HG03521 (cell line): Measurements from ENCODE around the gene EPOP.
"Not testable (repeated sequence)": the region's sequence is repeated elsewhere in the genome, so short reads cannot be mapped to it uniquely, and the experiment has no call there.

Experiments used
- ATAC-seq: cut with Tn5 transposase; IDR thresholded peaks from one replicate; pipeline ENCODE4 v1.9.1; 2021; ENCODE audit warnings: mild to moderate bottlenecking, moderate library complexity; ENCODE audit not compliant: unreplicated experiment

The EPOP gene

DNA sequence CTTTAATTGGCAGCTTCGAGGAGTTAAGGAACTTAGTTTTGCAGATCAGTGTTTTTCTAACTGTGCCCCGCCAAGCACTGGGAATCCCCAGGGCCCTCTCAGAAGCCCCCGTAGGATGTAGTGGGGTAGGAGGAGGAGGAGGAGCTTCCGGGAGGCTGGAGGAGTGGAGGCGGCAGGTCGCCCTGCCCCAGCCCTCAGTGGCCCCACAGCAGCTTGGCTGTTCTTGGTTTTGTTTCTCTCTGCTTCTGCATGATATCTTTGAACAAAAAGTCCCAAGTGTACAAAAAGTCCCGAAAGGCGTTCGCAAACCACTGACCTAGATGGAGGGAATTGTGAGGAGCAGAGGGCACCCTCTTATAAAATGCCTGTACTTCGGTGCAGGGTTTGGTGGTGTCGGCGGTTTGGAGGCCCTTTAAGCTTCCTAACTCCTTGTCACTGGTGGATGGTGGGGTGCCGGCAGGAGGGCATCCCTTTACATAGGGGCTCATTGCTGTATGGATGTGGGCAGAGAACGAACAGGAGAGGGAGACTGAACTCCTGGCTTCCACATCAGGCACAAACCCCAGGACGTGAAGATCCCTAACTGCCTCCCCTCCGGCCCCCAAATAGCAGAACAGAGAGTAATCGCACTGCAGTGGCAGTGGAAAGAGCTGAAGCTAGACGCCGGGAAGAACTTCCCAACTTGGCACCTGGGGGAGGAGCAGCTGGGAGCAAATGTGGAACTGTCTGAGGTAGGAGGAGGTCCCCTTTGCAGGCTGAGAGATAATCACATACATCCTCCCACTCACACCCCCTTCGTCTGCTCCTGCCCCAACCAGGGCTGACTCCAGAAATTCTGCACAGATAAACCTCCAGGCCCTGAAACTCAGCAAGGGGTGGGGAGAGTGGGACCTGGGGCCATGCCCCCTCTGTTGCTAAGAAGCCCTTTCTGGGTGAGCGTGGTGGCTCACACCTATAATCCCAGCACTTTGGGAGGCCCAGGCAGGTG lies 20.1 kb downstream of the EPOP start:
- no peak for ATAC-seq

DNA sequence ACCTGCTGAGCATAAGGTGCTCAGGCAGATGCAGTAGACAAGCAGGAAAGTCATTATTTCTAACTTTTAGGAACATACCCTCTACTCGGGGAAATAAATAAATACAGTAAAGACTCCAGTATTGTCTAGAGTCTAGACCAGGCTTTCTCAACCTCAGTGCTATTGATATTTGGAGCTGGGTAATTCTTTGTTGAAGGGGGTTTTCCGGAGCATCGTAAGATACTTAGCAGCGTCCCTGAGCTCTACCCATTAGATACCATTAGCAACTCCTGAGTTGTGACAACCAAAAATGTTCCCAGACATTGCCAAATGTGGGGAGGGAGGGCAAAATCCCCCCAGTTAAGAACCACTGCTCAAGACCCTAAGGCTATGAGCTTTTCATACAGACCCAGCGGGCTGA lies 21.1 kb downstream of the EPOP start:
- ATAC-seq, result no peak

DNA sequence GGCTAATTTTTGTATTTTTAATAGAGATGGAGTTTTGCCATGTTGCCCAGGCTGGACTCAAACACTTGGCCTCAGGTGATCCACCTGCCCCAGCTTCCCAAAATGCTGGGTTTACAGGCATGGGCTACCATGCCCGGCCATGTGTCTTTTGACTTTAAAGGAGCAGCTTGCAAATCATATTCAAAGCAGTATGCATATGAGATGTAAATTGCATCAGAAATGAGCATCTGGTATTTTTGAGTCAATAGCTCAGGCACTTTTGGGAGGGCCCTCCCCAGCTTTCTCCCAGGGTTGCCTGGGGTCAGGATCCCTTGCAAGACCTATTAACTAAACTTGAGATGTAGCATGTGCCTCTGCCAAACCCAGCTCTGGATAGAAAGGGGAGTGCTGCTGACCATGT lies 21.5 kb downstream of the EPOP start:
- no peak for ATAC-seq

DNA sequence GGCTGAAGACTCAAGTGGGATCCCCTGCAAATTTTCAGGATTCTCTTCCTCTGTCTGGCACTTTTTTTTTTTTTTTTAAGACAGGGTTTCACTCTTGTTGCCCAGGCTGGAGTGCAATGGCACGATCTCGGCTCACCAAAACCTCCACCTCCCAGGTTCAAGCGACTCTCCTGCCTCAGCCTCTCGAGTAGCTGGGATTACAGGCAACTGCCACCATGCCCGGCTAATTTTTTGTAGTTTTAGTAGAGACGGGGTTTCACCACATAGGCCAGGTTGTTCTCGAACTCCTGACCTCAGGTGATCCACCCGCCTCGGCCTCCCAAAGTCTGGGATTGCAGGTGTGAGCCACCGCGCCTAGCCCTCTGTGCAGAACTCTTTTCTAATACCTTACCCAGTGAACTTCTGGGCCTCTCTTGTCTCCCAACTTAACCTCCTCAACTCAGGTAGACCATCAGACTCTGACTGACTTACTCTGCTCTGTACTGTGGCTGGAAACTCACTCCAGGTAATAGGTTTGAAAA lies 24.0 kb downstream of the EPOP start:
- not testable (repeated sequence) for ATAC-seq

GRCh38 chr17:38637951-38638350 lies 36.8 kb downstream of the EPOP start:
- no peak for ATAC-seq

- ATAC-seq, result no peak
Measured at GRCh38 chr17:38636054-38636453, 38.7 kb downstream of the EPOP start.

DNA sequence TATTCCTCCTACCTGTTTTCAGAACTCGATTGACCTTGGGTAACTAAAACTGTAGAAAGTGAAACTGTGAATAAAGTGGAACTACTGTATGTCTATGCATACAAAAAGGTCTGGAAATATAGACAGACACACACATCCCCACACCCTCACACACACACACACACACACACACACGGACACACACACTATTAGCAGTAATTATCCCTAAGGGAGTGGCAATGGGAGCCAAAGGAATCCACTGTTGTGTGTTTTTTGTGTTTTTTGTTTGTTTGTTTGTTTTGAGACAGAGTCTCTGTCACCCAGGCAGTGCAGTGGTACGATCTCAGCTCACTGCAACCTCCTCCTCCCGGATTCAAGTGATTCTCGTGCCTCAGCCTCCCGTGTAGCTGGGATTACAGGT lies 42.4 kb downstream of the EPOP start:
- ATAC-seq, result no peak

DNA sequence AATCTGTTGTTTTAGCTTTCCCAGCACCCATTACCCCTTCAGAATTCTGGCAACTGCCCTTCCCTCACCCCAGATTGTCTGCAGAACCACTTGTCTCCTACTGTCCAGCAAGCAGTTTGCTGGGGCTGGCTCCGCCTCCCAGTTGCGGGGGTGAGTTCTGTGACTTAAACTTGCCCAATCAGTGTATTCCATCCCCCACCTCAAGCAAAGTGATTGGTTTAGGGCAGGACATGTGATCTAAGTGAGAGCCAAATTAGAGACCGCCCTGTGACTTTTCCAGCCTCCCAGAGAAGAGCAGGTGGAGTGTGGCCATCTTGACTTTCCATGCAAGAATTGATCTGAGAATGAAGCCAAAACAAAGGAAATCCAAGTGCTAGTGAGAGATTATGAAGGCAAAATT lies 46.3 kb downstream of the EPOP start:
- ATAC-seq, result no peak

DNA sequence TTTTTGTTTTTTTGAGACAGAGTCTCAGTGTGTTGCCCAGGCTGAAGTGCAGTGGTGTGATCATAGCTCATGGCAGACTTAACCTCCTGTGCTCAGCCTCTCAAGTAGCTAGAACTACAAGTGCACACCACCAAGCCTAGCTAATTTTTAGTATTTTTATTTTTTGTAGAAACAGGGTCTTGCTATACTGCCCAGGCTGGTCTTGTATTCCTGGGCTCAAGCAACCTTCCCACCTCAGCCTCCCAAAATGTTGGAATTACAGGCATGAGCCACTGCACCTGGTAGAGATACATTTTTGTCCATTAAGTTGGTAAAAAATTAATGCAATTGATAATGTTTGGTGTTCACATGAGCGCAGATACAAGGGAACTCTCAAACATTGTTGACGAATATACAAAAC lies 46.8 kb downstream of the EPOP start:
- ATAC-seq, result no peak

GRCh38 chr17:38626606-38627226 lies 48.0 kb downstream of the EPOP start:
- not testable (repeated sequence) for ATAC-seq

DNA sequence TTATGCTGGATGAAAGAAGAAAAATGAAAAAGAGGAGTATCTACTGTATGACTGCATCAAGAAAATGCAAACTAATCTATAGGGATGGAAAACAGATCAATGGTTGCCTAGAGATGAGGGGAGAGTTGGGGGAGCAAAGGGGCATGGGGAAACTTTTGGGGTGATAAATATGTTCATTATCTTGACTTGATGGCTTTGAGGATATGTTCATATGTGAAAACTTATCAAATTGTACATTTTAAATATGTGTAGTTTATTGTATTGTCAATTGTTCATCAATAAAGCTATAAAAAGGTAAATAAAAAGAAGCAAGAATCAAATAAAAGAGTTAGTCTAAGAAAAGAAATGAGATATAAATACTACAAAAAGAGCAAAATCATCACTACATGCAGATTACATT lies 49.3 kb downstream of the EPOP start:
- ATAC-seq, result no peak

DNA sequence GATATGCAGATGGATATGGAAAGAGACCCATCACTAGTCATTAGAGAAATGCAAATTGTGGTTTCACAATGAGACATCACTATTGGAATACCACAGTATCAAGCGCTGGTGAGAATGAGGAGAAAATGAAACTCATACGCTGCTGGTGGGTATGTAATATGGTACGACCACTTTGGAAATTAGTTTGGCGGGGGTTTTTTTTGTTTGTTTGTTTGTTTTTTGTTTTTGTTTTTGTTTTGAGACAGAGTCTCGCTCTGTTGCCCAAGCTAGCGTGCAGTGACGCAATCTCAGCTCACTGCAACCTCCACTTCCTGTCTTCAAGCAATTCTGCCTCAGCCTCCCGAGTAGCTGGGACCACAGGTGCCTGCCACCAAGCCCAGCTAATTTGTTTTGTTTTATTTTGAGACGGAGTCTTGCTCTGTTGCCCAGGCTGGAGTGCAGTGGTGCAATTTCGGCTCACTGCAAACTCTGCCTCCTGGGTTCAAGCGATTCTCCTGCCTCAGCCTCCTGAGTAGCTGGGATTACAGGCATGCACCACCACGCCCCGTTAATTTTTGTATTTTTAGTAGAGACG lies 49.9 kb downstream of the EPOP start:
- ATAC-seq, result peak; percentile 61
